AG09309 (cell line): ENCODE measurements around the gene SMCHD1.

ENCODE experiments used
- DNase-seq: peaks from one replicate; pipeline ENCODE4 v3.0.0-alpha.2; 2010; ENCODE audit warnings: low read depth
- H3K4me3 ChIP-seq: 2 replicates; pipeline ENCODE4 v1.5.1; 2011; ENCODE audit warnings: mild to moderate bottlenecking, low read depth, low read length, moderate library complexity; ENCODE audit not compliant: control insufficient read depth
- TF ChIP-seq, protein P1 (sequence below): IDR thresholded peaks from 2 replicates; pipeline ENCODE4 v1.5.1; 2011; ENCODE audit warnings: mild to moderate bottlenecking, low read depth, low read length, inconsistent platforms; ENCODE audit not compliant: insufficient read depth, control insufficient read depth; ENCODE audit errors: missing control alignments

The SMCHD1 gene

GRCh38 chr18:2714140-2714539 lies 58.6 kb downstream of the SMCHD1 start:
- no peak overlapping the region for H3K4me3 ChIP-seq
- TF ChIP-seq, protein P1, sequence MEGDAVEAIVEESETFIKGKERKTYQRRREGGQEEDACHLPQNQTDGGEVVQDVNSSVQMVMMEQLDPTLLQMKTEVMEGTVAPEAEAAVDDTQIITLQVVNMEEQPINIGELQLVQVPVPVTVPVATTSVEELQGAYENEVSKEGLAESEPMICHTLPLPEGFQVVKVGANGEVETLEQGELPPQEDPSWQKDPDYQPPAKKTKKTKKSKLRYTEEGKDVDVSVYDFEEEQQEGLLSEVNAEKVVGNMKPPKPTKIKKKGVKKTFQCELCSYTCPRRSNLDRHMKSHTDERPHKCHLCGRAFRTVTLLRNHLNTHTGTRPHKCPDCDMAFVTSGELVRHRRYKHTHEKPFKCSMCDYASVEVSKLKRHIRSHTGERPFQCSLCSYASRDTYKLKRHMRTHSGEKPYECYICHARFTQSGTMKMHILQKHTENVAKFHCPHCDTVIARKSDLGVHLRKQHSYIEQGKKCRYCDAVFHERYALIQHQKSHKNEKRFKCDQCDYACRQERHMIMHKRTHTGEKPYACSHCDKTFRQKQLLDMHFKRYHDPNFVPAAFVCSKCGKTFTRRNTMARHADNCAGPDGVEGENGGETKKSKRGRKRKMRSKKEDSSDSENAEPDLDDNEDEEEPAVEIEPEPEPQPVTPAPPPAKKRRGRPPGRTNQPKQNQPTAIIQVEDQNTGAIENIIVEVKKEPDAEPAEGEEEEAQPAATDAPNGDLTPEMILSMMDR, result no peak
- no peak for DNase-seq

DNA sequence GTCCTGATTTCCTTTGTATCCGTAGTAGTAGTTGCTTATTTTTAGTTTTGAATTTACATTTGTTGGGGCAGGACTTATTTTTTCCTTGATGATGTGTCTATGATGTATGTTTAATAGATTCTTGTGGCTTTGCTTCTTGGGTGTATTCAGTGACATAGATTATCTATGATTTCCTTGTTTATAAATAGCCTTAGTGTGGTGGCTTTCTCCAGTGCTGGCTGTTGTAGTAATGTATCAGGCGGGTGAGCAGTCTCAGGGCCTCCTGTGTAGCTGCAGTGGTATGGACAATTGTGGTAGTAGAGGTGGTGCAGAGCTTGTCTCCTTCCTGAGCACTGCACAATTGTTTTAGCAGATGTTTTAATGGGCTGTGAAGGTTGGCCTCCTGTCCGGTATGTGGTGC lies 60.5 kb downstream of the SMCHD1 start:
- no peak overlapping the region for H3K4me3 ChIP-seq
- TF ChIP-seq, protein P1, result no peak
- no peak for DNase-seq

DNA sequence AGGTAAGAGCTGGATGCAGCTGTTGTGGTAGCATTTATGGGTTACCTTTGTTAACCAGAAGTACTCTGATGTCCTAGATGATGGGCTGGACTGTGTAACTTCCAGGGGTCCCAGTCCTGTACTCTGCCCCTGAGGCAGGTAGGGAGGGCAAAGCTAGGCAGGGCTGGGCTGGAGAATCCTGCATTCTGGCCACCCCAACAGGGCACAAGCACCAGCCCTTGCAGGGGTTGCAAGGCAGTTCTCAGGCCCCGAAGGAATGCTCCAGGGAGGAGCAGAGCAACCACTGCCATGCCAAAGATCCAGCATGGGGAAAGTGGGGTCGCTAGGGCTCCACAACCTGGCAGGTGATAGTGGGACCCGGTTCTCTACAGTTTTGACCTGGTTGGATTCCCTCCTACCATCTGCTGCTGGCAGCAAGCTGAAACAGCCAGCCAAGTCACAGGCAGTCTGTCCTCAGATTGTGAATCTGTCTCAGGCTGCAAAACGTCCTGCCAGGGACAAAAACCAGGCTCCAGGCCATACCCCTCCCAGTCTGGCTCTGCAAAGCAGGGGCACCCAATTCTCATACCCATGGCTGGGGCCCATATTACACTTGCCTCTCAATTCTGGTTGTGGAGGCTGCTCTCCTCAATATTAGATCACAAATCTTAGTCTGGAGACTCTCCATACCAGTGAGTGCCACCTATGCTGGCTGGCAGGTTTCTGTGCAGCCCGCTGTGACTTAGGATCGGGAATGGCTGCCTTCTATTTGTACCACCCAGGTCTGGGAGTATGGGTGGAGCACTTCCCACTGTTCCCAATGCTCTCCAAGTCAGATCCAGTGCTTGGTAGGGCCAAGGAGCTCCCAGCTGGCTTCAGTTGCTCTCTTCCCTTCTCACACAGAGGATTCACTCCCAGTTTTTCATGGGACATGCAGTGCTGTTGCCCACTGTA lies 61.1 kb downstream of the SMCHD1 start:
- no peak overlapping the region for H3K4me3 ChIP-seq
- TF ChIP-seq, protein P1, result no peak

GRCh38 chr18:2717407-2717806 lies 61.9 kb downstream of the SMCHD1 start:
- DNase-seq, result no peak
- H3K4me3 ChIP-seq, result no peak overlapping the region
- TF ChIP-seq, protein P1, result no peak

More for the DNA sequence above, 61.1 kb downstream of the SMCHD1 start:
- no peak for DNase-seq

- TF ChIP-seq, protein P1, result no peak
- no peak for DNase-seq
- no peak overlapping the region for H3K4me3 ChIP-seq
These were observed 63.5 kb downstream of the SMCHD1 start for GRCh38 chr18:2719040-2719439.

DNA sequence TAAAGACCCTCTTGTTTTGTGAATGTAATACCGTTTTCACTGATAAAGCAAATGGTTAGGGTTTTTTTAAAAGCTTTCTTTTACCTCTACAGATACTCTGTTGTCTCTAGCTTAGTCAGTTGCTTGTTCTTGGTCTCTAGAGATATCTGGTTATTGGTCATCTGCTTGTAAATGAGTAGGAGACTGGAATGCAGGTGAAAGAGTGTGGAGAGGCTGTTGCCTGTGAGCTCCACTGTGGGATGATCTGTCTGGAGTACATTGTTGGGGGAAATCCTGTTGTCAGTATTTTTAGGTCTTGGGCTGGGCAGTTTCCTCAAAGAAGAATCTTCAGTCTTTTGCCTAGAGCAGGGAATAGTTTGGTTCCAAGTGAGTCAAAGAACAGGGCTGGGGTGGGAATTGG lies 67.7 kb downstream of the SMCHD1 start:
- no peak overlapping the region for H3K4me3 ChIP-seq
- TF ChIP-seq, protein P1, result no peak
- DNase-seq, result no peak
